ENCODE data around the gene MAB21L1. TPM values are rescaled to one million over a fixed set of nuclear protein-coding genes. Genes with fewer than 3 reads are reported as not detected.

MAB21L1 gene
- total and polyA plus RNA-seq, 2 donors from 2014 or later: 0.17 to 0.47 TPM

DNA sequence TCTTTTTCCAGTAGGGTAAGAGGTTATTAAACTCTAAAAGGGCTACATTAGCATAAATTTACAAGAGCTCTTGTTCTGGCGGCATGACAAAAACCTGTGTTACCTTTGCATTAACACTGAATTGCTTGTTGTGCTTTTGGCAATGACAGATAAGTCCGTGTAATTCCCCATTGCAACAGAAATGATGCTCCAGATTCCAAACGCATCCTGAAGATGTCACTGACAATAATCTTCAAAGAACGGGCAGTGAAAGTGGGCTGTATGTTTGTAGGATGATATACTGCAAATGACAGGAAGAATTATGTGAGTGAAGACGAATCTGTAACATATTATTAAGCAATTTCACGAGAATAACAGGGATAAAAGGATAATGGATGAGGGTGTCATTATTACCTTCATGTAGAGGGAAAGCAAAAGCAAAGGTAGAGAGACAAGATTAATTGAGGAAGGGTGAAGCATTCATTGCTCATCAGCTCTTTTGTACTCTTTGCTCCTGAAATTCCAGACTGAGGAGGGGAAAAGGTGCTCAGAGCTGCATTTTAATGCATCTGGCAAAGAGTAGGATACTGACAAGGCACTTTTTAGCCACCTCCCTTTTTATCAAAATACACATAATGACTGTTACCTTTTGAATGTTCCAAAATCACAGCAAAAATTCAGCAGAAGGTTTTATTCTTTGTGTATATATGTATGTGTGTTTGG is 38.5 kb upstream of the MAB21L1 start:
- no peaks in the 10 kb centered on the region for H3K9me3 ChIP-seq (ENCODE audit: control insufficient read depth in 2 of 3, insufficient read depth in 1 of 3, low read length in 3 of 3)
- H3K36me3 ChIP-seq (ENCODE audit: control insufficient read depth in 2 of 3, insufficient read depth in 3 of 3, low read length in 3 of 3): no peaks in the 10 kb centered on the region
- DNase-seq: no peak
- no peak overlapping the region for H3K27ac ChIP-seq (ENCODE audit: low read depth in 2 of 2, low read length in 2 of 2)
- intact Hi-C loops (cut with DNase I): no loop called here
- H3K4me1 ChIP-seq (ENCODE audit: control insufficient read depth in 2 of 3, insufficient read depth in 2 of 3, low read depth in 1 of 3, low read length in 3 of 3): no peaks in the 10 kb centered on the region
- TF ChIP-seq, protein P1, sequence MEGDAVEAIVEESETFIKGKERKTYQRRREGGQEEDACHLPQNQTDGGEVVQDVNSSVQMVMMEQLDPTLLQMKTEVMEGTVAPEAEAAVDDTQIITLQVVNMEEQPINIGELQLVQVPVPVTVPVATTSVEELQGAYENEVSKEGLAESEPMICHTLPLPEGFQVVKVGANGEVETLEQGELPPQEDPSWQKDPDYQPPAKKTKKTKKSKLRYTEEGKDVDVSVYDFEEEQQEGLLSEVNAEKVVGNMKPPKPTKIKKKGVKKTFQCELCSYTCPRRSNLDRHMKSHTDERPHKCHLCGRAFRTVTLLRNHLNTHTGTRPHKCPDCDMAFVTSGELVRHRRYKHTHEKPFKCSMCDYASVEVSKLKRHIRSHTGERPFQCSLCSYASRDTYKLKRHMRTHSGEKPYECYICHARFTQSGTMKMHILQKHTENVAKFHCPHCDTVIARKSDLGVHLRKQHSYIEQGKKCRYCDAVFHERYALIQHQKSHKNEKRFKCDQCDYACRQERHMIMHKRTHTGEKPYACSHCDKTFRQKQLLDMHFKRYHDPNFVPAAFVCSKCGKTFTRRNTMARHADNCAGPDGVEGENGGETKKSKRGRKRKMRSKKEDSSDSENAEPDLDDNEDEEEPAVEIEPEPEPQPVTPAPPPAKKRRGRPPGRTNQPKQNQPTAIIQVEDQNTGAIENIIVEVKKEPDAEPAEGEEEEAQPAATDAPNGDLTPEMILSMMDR (IDR thresholded peaks at IDR 0.05; ENCODE audit: borderline replicate concordance, extremely low read depth, insufficient read depth): no peak
- no peak for FAIRE-seq
- H3K27me3 ChIP-seq (ENCODE audit: control insufficient read depth, insufficient read depth, low read length): no peaks in the 10 kb centered on the region
- no peak overlapping the region for H3K9ac ChIP-seq (ENCODE audit: low read length in 3 of 3)
- H3K4me3 ChIP-seq (ENCODE audit: low read length in 3 of 3): no peak overlapping the region

- no peak for DNase-seq
- Histone ChIP-seq H3K27ac (ENCODE audit: low read depth in 2 of 2, low read length in 2 of 2) (no peak overlapping the region), H3K4me1 (ENCODE audit: control insufficient read depth in 2 of 3, insufficient read depth in 2 of 3, low read depth in 1 of 3, low read length in 3 of 3) (no peaks in the 10 kb centered on the region), H3K9me3 (ENCODE audit: control insufficient read depth in 2 of 3, insufficient read depth in 1 of 3, low read length in 3 of 3) (no peaks in the 10 kb centered on the region), H3K9ac (ENCODE audit: low read length in 3 of 3) (no peak overlapping the region), H3K36me3 (ENCODE audit: control insufficient read depth in 2 of 3, insufficient read depth in 3 of 3, low read length in 3 of 3) (no peaks in the 10 kb centered on the region), H3K4me3 (ENCODE audit: low read length in 3 of 3) (no peak overlapping the region), H3K27me3 (ENCODE audit: control insufficient read depth, insufficient read depth, low read length) (no peaks in the 10 kb centered on the region)
- TF ChIP-seq, protein P1 (IDR thresholded peaks at IDR 0.05; ENCODE audit: borderline replicate concordance, extremely low read depth, insufficient read depth): no peak
- FAIRE-seq: no peak
- intact Hi-C loops (cut with DNase I): no loop called here
Observed at GRCh38 chr13:35514061-35514477, 37.6 kb upstream of the MAB21L1 start.

DNA sequence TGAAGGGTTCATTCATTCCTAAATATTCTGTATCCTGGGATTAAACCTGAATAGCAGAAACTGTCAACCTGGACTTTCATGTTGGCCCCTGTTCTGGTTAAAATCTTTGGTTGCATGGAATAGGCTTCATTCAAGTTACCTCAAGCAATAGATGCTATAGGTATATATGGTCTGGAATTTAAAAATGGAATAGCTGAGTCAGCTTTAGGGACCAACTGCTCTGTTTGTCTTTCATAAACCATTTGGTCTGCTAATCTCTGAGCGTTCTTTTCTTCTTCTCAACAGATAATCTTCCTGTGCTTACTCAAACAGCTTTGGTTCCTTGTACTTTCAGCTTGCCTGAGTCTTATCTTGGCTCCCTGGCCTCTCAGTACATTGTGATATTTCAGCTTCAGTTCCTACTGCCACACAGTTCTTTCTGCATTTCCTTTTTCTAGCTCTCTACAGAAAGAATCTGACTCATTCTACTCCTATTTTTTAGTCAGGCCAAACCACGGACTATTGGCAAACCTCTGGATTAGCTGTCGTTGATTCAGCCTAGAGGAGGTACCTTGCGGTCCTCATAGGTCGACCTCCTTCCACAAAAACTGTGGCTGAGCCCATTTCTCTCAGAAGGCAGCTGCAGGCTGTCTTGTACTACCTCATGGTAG is 35.9 kb upstream of the MAB21L1 start:
- no peak overlapping the region for H3K27ac ChIP-seq (ENCODE audit: low read depth in 2 of 2, low read length in 2 of 2)
- intact Hi-C loops (cut with DNase I): no loop called here
- TF ChIP-seq, protein P1 (IDR thresholded peaks at IDR 0.05; ENCODE audit: borderline replicate concordance, extremely low read depth, insufficient read depth): no peak

More for the DNA sequence above, 35.9 kb upstream of the MAB21L1 start:
- Histone ChIP-seq H3K9me3 (ENCODE audit: control insufficient read depth in 2 of 3, insufficient read depth in 1 of 3, low read length in 3 of 3) (no peaks in the 10 kb centered on the region), H3K4me3 (ENCODE audit: low read length in 3 of 3) (no peak overlapping the region), H3K9ac (ENCODE audit: low read length in 3 of 3) (no peak overlapping the region), H3K4me1 (ENCODE audit: control insufficient read depth in 2 of 3, insufficient read depth in 2 of 3, low read depth in 1 of 3, low read length in 3 of 3) (no peaks in the 10 kb centered on the region), H3K27me3 (ENCODE audit: control insufficient read depth, insufficient read depth, low read length) (no peaks in the 10 kb centered on the region), H3K36me3 (ENCODE audit: control insufficient read depth in 2 of 3, insufficient read depth in 3 of 3, low read length in 3 of 3) (no peaks in the 10 kb centered on the region)
- FAIRE-seq (no peak), DNase-seq (no peak)
